Activated B cell treated with CpG ODN at 0.5 μM for 24 hours (primary cell): ENCODE measurements around the gene IQSEC1. TPM values are rescaled to one million over a fixed set of nuclear protein-coding genes. Genes with fewer than 3 reads are reported as not detected.
"Not testable (repeated sequence)": the region's sequence is repeated elsewhere in the genome, so short reads cannot be mapped to it uniquely, and the experiment has no call there.

Experiments used
- ATAC-seq: fragments of 200-7000 bp; cut with Tn5 transposase; one replicate; pipeline ENCODE4 v1.10.0; 2021; ENCODE audit warnings: low read depth, mild to moderate bottlenecking, moderate library complexity
- CTCF ChIA-PET: fragments of 350-600 bp; sonication (Branson Sonifier 250); formaldehyde crosslinking; loops from one replicate; lab custom pipeline; 2021; ENCODE audit warnings: antibody characterized with exemption; lab: Charles Lee
- POLR2A ChIA-PET: fragments of 350-600 bp; sonication (Branson Sonifier 250); formaldehyde crosslinking; loops from one replicate; lab custom pipeline; 2021; ENCODE audit warnings: antibody characterized with exemption; lab: Charles Lee
- DNase-seq: peaks from one replicate; pipeline ENCODE4 v3.0.0; 2022
- H3K27ac Mint-ChIP-seq: one replicate; pipeline ENCODE4 v1.8.0; 2020; ENCODE audit warnings: mixed read lengths
- H3K27me3 Mint-ChIP-seq: one replicate; pipeline ENCODE4 v1.8.0; 2021; ENCODE audit warnings: mixed read lengths
- H3K36me3 Mint-ChIP-seq: one replicate; pipeline ENCODE4 v1.8.0; 2021; ENCODE audit warnings: low read depth, mixed read lengths
- H3K4me1 Mint-ChIP-seq: one replicate; pipeline ENCODE4 v1.8.0; 2021; ENCODE audit warnings: mixed read lengths
- H3K4me3 Mint-ChIP-seq: one replicate; pipeline ENCODE4 v1.8.0; 2020; ENCODE audit warnings: mild to moderate bottlenecking, mixed read lengths
- H3K9me3 Mint-ChIP-seq: one replicate; pipeline ENCODE4 v1.8.0; 2020; ENCODE audit warnings: mixed read lengths
- CTCF ChIP-seq: fragments of 200-600 bp; IDR thresholded peaks from one replicate; pipeline ENCODE4 v1.8.0; 2022; ENCODE audit warnings: antibody characterized with exemption, mild to moderate bottlenecking
- intact Hi-C: fragments of 100-400 bp; cut with micrococcal nuclease; formaldehyde crosslinking; loops from one replicate; pipeline ENCODE4 v1.15.1; 2024
- total RNA-seq: library from RNA; stranded (reverse); gene quantifications from 2 replicates; pipeline ENCODE4 v1.2.3, GENCODE V29; 2022

IQSEC1 gene
- total RNA-seq, 1 donor from 2014 or later, result 296 TPM

GRCh38 chr3:12882336-12883310 lies 190.6 kb downstream of the IQSEC1 start:
- DNase-seq, result no peak
- intact Hi-C loops, result no loop called here
- CTCF ChIA-PET, result no interaction called here
- peak overlapping the region; percentile 83 for H3K27ac Mint-ChIP-seq
- no peaks in the 10 kb centered on the region for H3K9me3 Mint-ChIP-seq
- ATAC-seq, result no peak
- no peak for TF ChIP-seq CTCF
- peaks cover 45% of the 10 kb centered on the region for H3K4me1 Mint-ChIP-seq
- H3K36me3 Mint-ChIP-seq, result no peaks in the 10 kb centered on the region
- no peaks in the 10 kb centered on the region for H3K27me3 Mint-ChIP-seq
- H3K4me3 Mint-ChIP-seq, result peak overlapping the region; percentile 73
- POLR2A ChIA-PET, result interaction anchor here (1.0 kb wide), 2 partner anchors 12 to 41 kb away, joined by 3 read pairs; no protein-coding TSS in a partner anchor

- H3K27me3 Mint-ChIP-seq, CTCF ChIA-PET, intact Hi-C loops, H3K36me3 Mint-ChIP-seq, DNase-seq, H3K9me3 Mint-ChIP-seq: not testable (repeated sequence)
- Mint-ChIP-seq H3K4me3 (peak overlapping the region; percentile 73), H3K27ac (peak overlapping the region; percentile 83), H3K4me1 (peaks cover 44% of the 10 kb centered on the region)
- ATAC-seq, result peak; percentile 83
- POLR2A ChIA-PET, result interaction anchor here (1.0 kb wide), 1 partner anchor 13 kb away, joined by 3 read pairs; no protein-coding TSS in a partner anchor
These were observed 191.4 kb downstream of the IQSEC1 start for GRCh38 chr3:12881858-12882257.

GRCh38 chr3:12879191-12879815 lies 193.9 kb downstream of the IQSEC1 start:
- TF ChIP-seq CTCF, result no peak
- intact Hi-C loops, result no loop called here
- ATAC-seq (no peak), DNase-seq (no peak)
- Mint-ChIP-seq H3K36me3 (no peaks in the 10 kb centered on the region), H3K4me3 (no peak overlapping the region), H3K27me3 (peaks cover 7% of the 10 kb centered on the region), H3K4me1 (peaks cover 20% of the 10 kb centered on the region), H3K9me3 (no peaks in the 10 kb centered on the region), H3K27ac (no peak overlapping the region)
- CTCF ChIA-PET, result interaction anchor here (1.2 kb wide), 1 partner anchor 11 kb away, joined by 4 read pairs; no protein-coding TSS in a partner anchor
- POLR2A ChIA-PET, result no interaction called here

GRCh38 chr3:12878758-12879157 lies 194.5 kb downstream of the IQSEC1 start:
- H3K36me3 Mint-ChIP-seq, H3K27me3 Mint-ChIP-seq, H3K9me3 Mint-ChIP-seq, H3K4me3 Mint-ChIP-seq, CTCF ChIA-PET, POLR2A ChIA-PET, H3K27ac Mint-ChIP-seq, ATAC-seq, DNase-seq: not testable (repeated sequence)
- intact Hi-C loops, result loop anchor here (1.0 kb wide), 1 partner anchor 10 kb away; no protein-coding TSS in a partner anchor
- H3K4me1 Mint-ChIP-seq, result peaks cover 17% of the 10 kb centered on the region

- H3K27me3 Mint-ChIP-seq, result peaks cover 7% of the 10 kb centered on the region
- no peak overlapping the region for H3K27ac Mint-ChIP-seq
- H3K4me1 Mint-ChIP-seq, result peaks cover 12% of the 10 kb centered on the region
- intact Hi-C loops, result loop anchor here (1.0 kb wide), 1 partner anchor 10 kb away; no protein-coding TSS in a partner anchor
- DNase-seq (no peak), ATAC-seq (no peak)
- H3K36me3 Mint-ChIP-seq, result no peaks in the 10 kb centered on the region
- no peak for TF ChIP-seq CTCF
- H3K9me3 Mint-ChIP-seq, result no peaks in the 10 kb centered on the region
- CTCF ChIA-PET, result no interaction called here
- H3K4me3 Mint-ChIP-seq, result no peak overlapping the region
- POLR2A ChIA-PET, result no interaction called here
These were observed 195.1 kb downstream of the IQSEC1 start for GRCh38 chr3:12878141-12878574.
